Mesendoderm (in vitro differentiated cells): ENCODE measurements around the gene CDHR4.

Source experiments
- DNase-seq: peaks from one replicate; pipeline ENCODE4 v3.0.0; 2013
- H2AK5ac ChIP-seq: 2 replicates; pipeline ENCODE4 v1.6.1; 2013; ENCODE audit warnings: low read length, inconsistent platforms
- H2BK120ac ChIP-seq: 2 replicates; pipeline ENCODE4 v1.6.1; 2013; ENCODE audit warnings: low read depth, mild to moderate bottlenecking, low read length, moderate library complexity, mixed read lengths
- H2BK15ac ChIP-seq: replicated peaks from 2 replicates; pipeline ENCODE4 v1.6.1; 2013; ENCODE audit warnings: low read depth, mild to moderate bottlenecking, moderate library complexity
- H2BK5ac ChIP-seq: 2 replicates; pipeline ENCODE4 v1.6.1; 2013; ENCODE audit warnings: low read length, inconsistent platforms
- H3K18ac ChIP-seq: 2 replicates; pipeline ENCODE4 v1.6.1; 2013; ENCODE audit warnings: mild to moderate bottlenecking, low read length, mixed read lengths
- H3K23ac ChIP-seq: one replicate; pipeline ENCODE4 v1.6.1; 2013; ENCODE audit warnings: low read length
- H3K27ac ChIP-seq: 2 replicates; pipeline ENCODE4 v1.5.1; 2013; ENCODE audit warnings: low read depth, mild to moderate bottlenecking, inconsistent platforms, low read length, moderate library complexity
- H3K27me3 ChIP-seq: 2 replicates; pipeline ENCODE4 v1.6.1; 2013; ENCODE audit warnings: low read length, control low read depth, mild to moderate bottlenecking, inconsistent platforms; ENCODE audit not compliant: insufficient read depth, poor library complexity
- H3K36me3 ChIP-seq: 2 replicates; pipeline ENCODE4 v1.6.1; 2013; ENCODE audit warnings: low read length, inconsistent platforms; ENCODE audit not compliant: control insufficient read depth, insufficient read depth
- H3K4ac ChIP-seq: one replicate; pipeline ENCODE4 v1.6.1; 2013; ENCODE audit warnings: low read depth, mild to moderate bottlenecking, low read length, moderate library complexity
- H3K4me1 ChIP-seq: 2 replicates; pipeline ENCODE4 v1.6.1; 2013; ENCODE audit warnings: low read depth, low read length, inconsistent platforms; ENCODE audit not compliant: control insufficient read depth
- H3K4me2 ChIP-seq: 2 replicates; pipeline ENCODE4 v1.6.1; 2013; ENCODE audit warnings: low read length
- H3K4me3 ChIP-seq: 2 replicates; pipeline ENCODE4 v1.5.1; 2013; ENCODE audit warnings: mild to moderate bottlenecking, low read length
- H3K56ac ChIP-seq: one replicate; pipeline ENCODE4 v1.6.1; 2013; ENCODE audit warnings: low read length
- H3K79me1 ChIP-seq: 2 replicates; pipeline ENCODE4 v1.6.1; 2013; ENCODE audit warnings: low read length, inconsistent platforms
- H3K79me2 ChIP-seq: 2 replicates; pipeline ENCODE4 v1.6.1; 2013; ENCODE audit warnings: mild to moderate bottlenecking, low read length; ENCODE audit not compliant: control insufficient read depth, insufficient read depth
- H3K9ac ChIP-seq: 2 replicates; pipeline ENCODE4 v1.6.1; 2013; ENCODE audit warnings: low read length, inconsistent platforms
- H4K5ac ChIP-seq: one replicate; pipeline ENCODE4 v1.6.1; 2013; ENCODE audit warnings: low read length
- H4K8ac ChIP-seq: one replicate; pipeline ENCODE4 v1.6.1; 2013; ENCODE audit warnings: low read depth, mild to moderate bottlenecking, control low read depth, low read length, moderate library complexity
- WGBS: extraction: QIAGEN DNeasy Blood & Tissue Kit; methylation state at CpG from one replicate; pipeline ENCODE4 v1.1.7; 2013; ENCODE audit warnings: low lambda C conversion rate, missing lambda C conversion rate; ENCODE audit not compliant: insufficient coverage; ENCODE audit errors: extremely low coverage; 5-methylcytosine and 5-hydroxymethylcytosine counted together

Gene CDHR4

GRCh38 chr3:49813497-49814174, 14.0 kb upstream of the CDHR4 start, which contains the start of gene UBA7:
Gene UBA7 (minus strand): TSS chr3:49813953. CDS start chr3:49813787, 166 bp downstream.
- no peak within 1 kb of the TSS for H3K4me3 ChIP-seq

GRCh38 chr3:49812916-49813496, 13.3 kb upstream of the CDHR4 start:
- no CpG with 5 or more reads among the region's 9 CpGs for WGBS
- no peaks in the 10 kb centered on the region for H3K79me2 ChIP-seq
- no peaks in the 10 kb centered on the region for H3K27me3 ChIP-seq
- no peak for DNase-seq
- H3K4ac ChIP-seq, result no peak overlapping the region
- no peaks in the 10 kb centered on the region for H3K4me1 ChIP-seq
- no peak overlapping the region for H3K27ac ChIP-seq
- no peak overlapping the region for H2BK5ac ChIP-seq
- H3K56ac ChIP-seq, result no peak overlapping the region
- H3K36me3 ChIP-seq, result no peaks in the 10 kb centered on the region
- no peak overlapping the region for H4K5ac ChIP-seq
- H3K18ac ChIP-seq, result no peak overlapping the region
- no peaks in the 10 kb centered on the region for H3K79me1 ChIP-seq
- H3K4me3 ChIP-seq, result no peak overlapping the region
- H2BK120ac ChIP-seq, result no peak overlapping the region
- no peak overlapping the region for H3K9ac ChIP-seq
- H2AK5ac ChIP-seq, result no peak overlapping the region
- no peak overlapping the region for H3K23ac ChIP-seq
- H4K8ac ChIP-seq, result no peak overlapping the region
- no peak overlapping the region for H2BK15ac ChIP-seq
- no peak overlapping the region for H3K4me2 ChIP-seq

More at GRCh38 chr3:49813497-49814174, 14.0 kb upstream of the CDHR4 start, which contains the start of gene UBA7:
- no peaks in the 10 kb centered on the region for H3K79me1 ChIP-seq
- no peaks in the 10 kb centered on the region for H3K79me2 ChIP-seq
- H2BK15ac ChIP-seq, result no peak within 1 kb of the TSS
- H3K18ac ChIP-seq, result no peak within 1 kb of the TSS
- no peaks in the 10 kb centered on the region for H3K36me3 ChIP-seq
- H2AK5ac ChIP-seq, result no peak within 1 kb of the TSS
- H3K56ac ChIP-seq, result no peak within 1 kb of the TSS
- WGBS, result no CpG with 5 or more reads among the region's 9 CpGs
- H3K23ac ChIP-seq, result no peak within 1 kb of the TSS
- H3K4me2 ChIP-seq, result no peak within 1 kb of the TSS
- no peak within 1 kb of the TSS for H2BK120ac ChIP-seq
- no peak within 1 kb of the TSS for H2BK5ac ChIP-seq
- H3K27ac ChIP-seq, result no peak within 1 kb of the TSS
- no peak within 1 kb of the TSS for H4K8ac ChIP-seq
- no peaks in the 10 kb centered on the region for H3K27me3 ChIP-seq
- H3K4ac ChIP-seq, result no peak within 1 kb of the TSS
- H3K9ac ChIP-seq, result no peak within 1 kb of the TSS
- no peak for DNase-seq
- H3K4me1 ChIP-seq, result no peaks in the 10 kb centered on the region
- no peak within 1 kb of the TSS for H4K5ac ChIP-seq

- Histone ChIP-seq H3K79me1 (no peaks in the 10 kb centered on the region), H2BK15ac (no peak overlapping the region), H3K4me3 (no peak overlapping the region), H3K18ac (no peak overlapping the region), H4K8ac (no peak overlapping the region), H3K56ac (no peak overlapping the region), H3K9ac (no peak overlapping the region), H3K27ac (no peak overlapping the region), H4K5ac (no peak overlapping the region), H3K27me3 (no peaks in the 10 kb centered on the region), H2BK5ac (no peak overlapping the region), H3K23ac (no peak overlapping the region), H3K36me3 (no peaks in the 10 kb centered on the region), H3K4me2 (no peak overlapping the region), H2AK5ac (no peak overlapping the region), H3K4ac (no peak overlapping the region), H3K4me1 (peaks cover 8% of the 10 kb centered on the region), H3K79me2 (no peaks in the 10 kb centered on the region), H2BK120ac (no peak overlapping the region)
- DNase-seq, result no peak
- WGBS, result no CpG with 5 or more reads among the region's 13 CpGs
Measured at GRCh38 chr3:49807431-49808114, 7.9 kb upstream of the CDHR4 start.

GRCh38 chr3:49806850-49807249, 7.2 kb upstream of the CDHR4 start:
- H3K4me3 ChIP-seq, result no peak overlapping the region
- no CpG with 5 or more reads among the region's 2 CpGs for WGBS
- H3K9ac ChIP-seq, result peak overlapping the region; percentile 13
- no peaks in the 10 kb centered on the region for H3K79me1 ChIP-seq
- H3K18ac ChIP-seq, result no peak overlapping the region
- no peak overlapping the region for H2BK120ac ChIP-seq
- no peak overlapping the region for H3K27ac ChIP-seq
- H2AK5ac ChIP-seq, result peak overlapping the region; percentile 97
- no peak overlapping the region for H3K4ac ChIP-seq
- no peak for DNase-seq
- no peaks in the 10 kb centered on the region for H3K36me3 ChIP-seq
- peaks cover 8% of the 10 kb centered on the region for H3K4me1 ChIP-seq
- no peaks in the 10 kb centered on the region for H3K79me2 ChIP-seq
- no peak overlapping the region for H4K8ac ChIP-seq
- no peak overlapping the region for H3K23ac ChIP-seq
- no peak overlapping the region for H4K5ac ChIP-seq
- H2BK15ac ChIP-seq, result no peak overlapping the region
- H2BK5ac ChIP-seq, result peak overlapping the region; percentile 68
- H3K4me2 ChIP-seq, result no peak overlapping the region
- H3K27me3 ChIP-seq, result no peaks in the 10 kb centered on the region
- H3K56ac ChIP-seq, result peak overlapping the region; percentile 67

- Histone ChIP-seq H3K4me3 (no peak overlapping the region), H3K27ac (no peak overlapping the region)
Measured at GRCh38 chr3:49805897-49806701, 6.4 kb upstream of the CDHR4 start.

More at GRCh38 chr3:49805897-49806701, 6.4 kb upstream of the CDHR4 start:
- Histone ChIP-seq H2AK5ac (peak overlapping the region; percentile 97), H4K8ac (no peak overlapping the region), H3K27me3 (no peaks in the 10 kb centered on the region), H4K5ac (no peak overlapping the region), H3K36me3 (no peaks in the 10 kb centered on the region), H3K9ac (peak overlapping the region; percentile 13), H3K4ac (no peak overlapping the region), H3K23ac (no peak overlapping the region), H2BK120ac (peak overlapping the region; percentile 19), H2BK5ac (no peak overlapping the region), H3K4me2 (no peak overlapping the region), H3K79me1 (no peaks in the 10 kb centered on the region), H3K4me1 (peaks cover 8% of the 10 kb centered on the region), H3K56ac (peak overlapping the region; percentile 67), H3K18ac (peak overlapping the region; percentile 11), H3K79me2 (no peaks in the 10 kb centered on the region), H2BK15ac (no peak overlapping the region)
- no CpG with 5 or more reads among the region's 11 CpGs for WGBS
- DNase-seq, result peak; percentile 64
